Endodermal cell (in vitro differentiated cells): Measurements from ENCODE around the gene GNA12. TPM values are rescaled to one million over a fixed set of nuclear protein-coding genes. Genes with fewer than 3 reads are reported as not detected.

Experiments used
- DNase-seq: peaks from one replicate; pipeline ENCODE4 v3.0.0-alpha.2; 2017
- H3K27ac ChIP-seq: 2 replicates; pipeline ENCODE4 v1.5.1; 2013; ENCODE audit warnings: mild to moderate bottlenecking, low read depth, low read length, moderate library complexity
- H3K27me3 ChIP-seq: 2 replicates; pipeline ENCODE4 v1.6.1; 2013; ENCODE audit warnings: mild to moderate bottlenecking, low read length, moderate library complexity; ENCODE audit not compliant: insufficient read depth, control insufficient read depth, poor library complexity, severe bottlenecking
- H3K36me3 ChIP-seq: 2 replicates; pipeline ENCODE4 v1.7.0; 2013; ENCODE audit warnings: mild to moderate bottlenecking, low read length, moderate library complexity; ENCODE audit not compliant: control insufficient read depth, insufficient read depth
- H3K4me1 ChIP-seq: one replicate; pipeline ENCODE4 v1.7.0; 2013; ENCODE audit warnings: low read length; ENCODE audit not compliant: control insufficient read depth, insufficient read depth
- H3K4me3 ChIP-seq: 2 replicates; pipeline ENCODE4 v1.5.1; 2013; ENCODE audit warnings: mild to moderate bottlenecking, low read length, moderate library complexity
- H3K9ac ChIP-seq: 2 replicates; pipeline ENCODE4 v1.6.1; 2013; ENCODE audit warnings: mild to moderate bottlenecking, low read length, moderate library complexity; ENCODE audit not compliant: poor library complexity, severe bottlenecking; ENCODE audit errors: extremely low read depth
- H3K9me3 ChIP-seq: 2 replicates; pipeline ENCODE4 v1.6.1; 2013; ENCODE audit warnings: mild to moderate bottlenecking, low read length, moderate library complexity; ENCODE audit not compliant: control insufficient read depth
- H3K27ac Mint-ChIP-seq: 2 replicates; pipeline ENCODE4 v1.8.0; 2020; ENCODE audit warnings: mixed read lengths
- H3K27me3 Mint-ChIP-seq: 2 replicates; pipeline ENCODE4 v1.8.0; 2021; ENCODE audit warnings: mild to moderate bottlenecking, mixed read lengths; ENCODE audit not compliant: insufficient read depth
- H3K36me3 Mint-ChIP-seq: 2 replicates; pipeline ENCODE4 v1.8.0; 2020; ENCODE audit warnings: low read depth, mixed read lengths
- H3K4me1 Mint-ChIP-seq: 2 replicates; pipeline ENCODE4 v1.8.0; 2020; ENCODE audit warnings: mixed read lengths
- H3K4me3 Mint-ChIP-seq: 2 replicates; pipeline ENCODE4 v1.8.0; 2020; ENCODE audit warnings: mild to moderate bottlenecking, moderate library complexity, mixed read lengths
- H3K9me3 Mint-ChIP-seq: 2 replicates; pipeline ENCODE4 v1.8.0; 2020; ENCODE audit warnings: mild to moderate bottlenecking, mixed read lengths
- WGBS, 2 experiments: methylation state at CpG; one replicate each; pipeline versions ENCODE4 v1.1.5 to v1.1.7; 2013; ENCODE audit warnings: missing lambda C conversion rate in 2 of 2, mixed read lengths in 1 of 2; ENCODE audit not compliant: insufficient coverage in 1 of 2, insufficient read length in 1 of 2; 5-methylcytosine and 5-hydroxymethylcytosine counted together
- total RNA-seq, 2 donors: library from RNA; stranded (reverse); fragmentation: NEBNext Ultra II Directional in 1 of 2; extraction: Animal tissue kit (Norgen Biotek cat#: 25700) in 1 of 2; gene quantifications; 2 replicates in 1 of 2; 3 replicates in 1 of 2; pipeline ENCODE4 v1.2.1, GENCODE V29; 2021
- TF ChIP-seq, protein P1 (sequence below): fragments of 200-600 bp; sonication (generic); conservative IDR thresholded peaks from 2 replicates; pipeline ENCODE4 v1.5.0; 2021; ENCODE audit warnings: antibody characterized with exemption, mild to moderate bottlenecking

GNA12 gene
- total RNA-seq, 2 donors from 2014 or later, result 55.0 to 64.7 TPM

DNA sequence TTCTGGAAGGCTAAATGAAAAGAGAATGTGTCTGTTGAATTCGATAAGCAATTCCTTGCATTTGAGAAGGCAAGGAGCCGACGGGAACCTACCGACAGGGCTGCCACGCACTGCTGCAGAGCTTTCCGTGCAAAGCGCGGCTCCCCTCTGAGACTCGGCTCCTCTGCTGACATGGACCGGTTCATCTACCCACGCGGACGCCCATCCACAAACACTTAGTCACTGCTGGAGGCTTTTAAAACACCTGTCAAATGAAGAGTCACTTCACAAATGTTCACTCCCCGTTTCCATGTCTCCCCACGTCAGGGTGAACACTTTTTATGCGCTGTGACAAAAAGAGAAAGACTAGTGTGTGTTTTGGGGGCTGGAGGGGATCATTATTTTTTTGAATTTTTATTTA is 124.1 kb downstream of the GNA12 start:
- DNase-seq, result no peak
- Histone ChIP-seq H3K9ac (no peak overlapping the region), H3K27ac (no peak overlapping the region), H3K27me3 (no peaks in the 10 kb centered on the region), H3K9me3 (no peaks in the 10 kb centered on the region), H3K36me3 (peaks cover 17% of the 10 kb centered on the region), H3K4me3 (no peak overlapping the region), H3K4me1 (no peaks in the 10 kb centered on the region)
- no peaks in the 10 kb centered on the region for H3K27me3 Mint-ChIP-seq
- no peak overlapping the region for H3K4me3 Mint-ChIP-seq
- TF ChIP-seq, protein P1, sequence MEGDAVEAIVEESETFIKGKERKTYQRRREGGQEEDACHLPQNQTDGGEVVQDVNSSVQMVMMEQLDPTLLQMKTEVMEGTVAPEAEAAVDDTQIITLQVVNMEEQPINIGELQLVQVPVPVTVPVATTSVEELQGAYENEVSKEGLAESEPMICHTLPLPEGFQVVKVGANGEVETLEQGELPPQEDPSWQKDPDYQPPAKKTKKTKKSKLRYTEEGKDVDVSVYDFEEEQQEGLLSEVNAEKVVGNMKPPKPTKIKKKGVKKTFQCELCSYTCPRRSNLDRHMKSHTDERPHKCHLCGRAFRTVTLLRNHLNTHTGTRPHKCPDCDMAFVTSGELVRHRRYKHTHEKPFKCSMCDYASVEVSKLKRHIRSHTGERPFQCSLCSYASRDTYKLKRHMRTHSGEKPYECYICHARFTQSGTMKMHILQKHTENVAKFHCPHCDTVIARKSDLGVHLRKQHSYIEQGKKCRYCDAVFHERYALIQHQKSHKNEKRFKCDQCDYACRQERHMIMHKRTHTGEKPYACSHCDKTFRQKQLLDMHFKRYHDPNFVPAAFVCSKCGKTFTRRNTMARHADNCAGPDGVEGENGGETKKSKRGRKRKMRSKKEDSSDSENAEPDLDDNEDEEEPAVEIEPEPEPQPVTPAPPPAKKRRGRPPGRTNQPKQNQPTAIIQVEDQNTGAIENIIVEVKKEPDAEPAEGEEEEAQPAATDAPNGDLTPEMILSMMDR, result no peak
- peaks cover 51% of the 10 kb centered on the region for H3K36me3 Mint-ChIP-seq
- no peaks in the 10 kb centered on the region for H3K4me1 Mint-ChIP-seq
- H3K9me3 Mint-ChIP-seq, result no peaks in the 10 kb centered on the region
- H3K27ac Mint-ChIP-seq, result no peak overlapping the region
- WGBS, 2 experiments, result 93 to 95% methylated on average over 16 of the region's 16 CpGs

DNA sequence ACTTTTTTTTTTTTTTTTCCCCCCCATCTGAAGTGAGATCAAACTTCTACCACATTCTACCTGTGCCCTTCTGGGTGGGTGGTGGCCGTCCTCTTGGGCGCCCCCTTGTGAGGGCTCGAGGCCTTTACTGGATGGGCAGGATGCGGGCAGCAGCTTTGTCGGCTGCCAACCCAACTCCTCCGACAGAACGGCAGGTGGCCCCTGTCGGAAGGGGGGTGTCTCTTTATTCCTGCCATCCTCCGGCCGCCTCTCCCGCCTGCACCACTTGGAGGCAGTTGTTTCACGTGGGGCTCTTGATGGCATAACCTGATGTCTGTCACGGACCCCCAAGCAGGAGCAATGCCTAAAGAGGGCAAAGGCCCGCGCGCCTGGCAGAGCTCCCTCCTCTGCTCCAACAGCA is 125.1 kb downstream of the GNA12 start:
- no peak overlapping the region for H3K4me3 Mint-ChIP-seq
- no peaks in the 10 kb centered on the region for H3K9me3 Mint-ChIP-seq
- Histone ChIP-seq H3K4me1 (no peaks in the 10 kb centered on the region), H3K27ac (no peak overlapping the region), H3K9me3 (no peaks in the 10 kb centered on the region), H3K27me3 (no peaks in the 10 kb centered on the region), H3K4me3 (no peak overlapping the region), H3K9ac (no peak overlapping the region), H3K36me3 (peaks cover 12% of the 10 kb centered on the region)
- peak; percentile 90 for DNase-seq
- WGBS, 2 experiments, result 71 to 72% methylated on average over 7 to 16 of the region's 16 CpGs
- no peaks in the 10 kb centered on the region for H3K4me1 Mint-ChIP-seq
- peaks cover 54% of the 10 kb centered on the region for H3K36me3 Mint-ChIP-seq
- no peaks in the 10 kb centered on the region for H3K27me3 Mint-ChIP-seq
- TF ChIP-seq, protein P1, result peak; percentile 84
- peak overlapping the region; percentile 68 for H3K27ac Mint-ChIP-seq

DNA sequence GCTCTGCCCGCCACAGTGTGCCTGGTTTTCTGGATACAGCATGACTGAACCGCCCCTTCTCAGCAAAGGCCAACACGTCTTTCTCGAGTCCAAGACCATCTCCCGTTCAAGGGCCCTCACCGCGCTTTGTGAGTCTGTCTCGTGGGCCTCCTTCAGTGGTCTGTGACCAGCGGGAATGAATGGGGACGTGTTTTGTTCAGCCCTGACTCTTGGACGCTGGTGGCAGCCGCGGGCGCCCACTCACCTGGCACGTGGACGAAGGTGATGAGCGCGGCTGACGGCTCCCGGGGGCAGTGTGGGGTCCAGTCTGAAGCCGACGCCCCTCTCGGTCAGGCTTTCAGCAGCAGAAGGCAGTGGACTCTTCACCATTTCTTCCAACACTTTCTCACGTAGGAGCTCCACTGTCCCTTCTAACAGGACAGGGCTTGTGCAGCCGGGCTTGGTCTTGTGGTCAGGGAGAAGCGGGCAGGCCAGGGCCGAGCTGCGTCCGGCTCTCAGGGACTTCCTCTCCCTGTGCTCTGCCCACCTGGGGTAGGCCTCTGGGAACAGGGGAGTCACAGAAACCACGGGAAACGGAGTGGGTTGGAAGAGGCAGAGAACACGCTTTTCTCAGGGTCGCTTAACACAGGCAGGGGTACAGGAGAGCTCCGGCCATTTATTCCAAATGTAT is 125.7 kb downstream of the GNA12 start:
- H3K4me1 ChIP-seq, result no peaks in the 10 kb centered on the region
- Mint-ChIP-seq H3K4me1 (no peaks in the 10 kb centered on the region), H3K27ac (peak overlapping the region; percentile 68), H3K36me3 (peaks cover 52% of the 10 kb centered on the region), H3K4me3 (no peak overlapping the region), H3K9me3 (no peaks in the 10 kb centered on the region), H3K27me3 (no peaks in the 10 kb centered on the region)
- 91 to 92% methylated on average over 21 to 34 of the region's 34 CpGs for WGBS, 2 experiments
- no peak overlapping the region for H3K9ac ChIP-seq
- DNase-seq, result peak; percentile 39
- TF ChIP-seq, protein P1, result no peak
- peaks cover 10% of the 10 kb centered on the region for H3K36me3 ChIP-seq
- no peaks in the 10 kb centered on the region for H3K9me3 ChIP-seq
- peak overlapping the region; percentile 68 for H3K27ac ChIP-seq
- no peaks in the 10 kb centered on the region for H3K27me3 ChIP-seq
- H3K4me3 ChIP-seq, result no peak overlapping the region
